Endothelial cell of umbilical vein (primary cell): ENCODE results near the gene SECTM1. TPM values are rescaled to one million over a fixed set of nuclear protein-coding genes. Genes with fewer than 3 reads are reported as not detected.

Experiments
- BruUV-seq: library from RNA; stranded (reverse); fragments of 400-500 nt; replicated peaks from 2 replicates; lab custom pipeline; 2021; lab: Mats Ljungman, UMichigan
- CTCF ChIA-PET: fragments of 300-600, 350-600 bp; sonication (Branson Sonifier 250); formaldehyde crosslinking; loops from one replicate; lab custom pipeline; 2021; ENCODE audit warnings: antibody characterized with exemption, inconsistent platforms; lab: Charles Lee
- POLR2A ChIA-PET: fragments of 300-600, 350-600 bp; sonication (Branson Sonifier 250); formaldehyde crosslinking; loops from one replicate; lab custom pipeline; 2021; ENCODE audit warnings: antibody characterized with exemption, inconsistent platforms; lab: Charles Lee
- DNase-seq: peaks from one replicate; pipeline ENCODE4 v3.0.0-alpha.2; 2011; ENCODE audit warnings: low read depth, low spot score
- FAIRE-seq: peaks from 2 replicates; lab custom pipeline; 2011; peaks lifted over from hg19 to GRCh38; lab: Jason Lieb, UNC
- H2AFZ ChIP-seq: 2 replicates; pipeline ENCODE4 v1.6.0; 2012; ENCODE audit warnings: low read depth, low read length, control low read depth, inconsistent platforms
- H3K27ac ChIP-seq: 2 replicates; pipeline ENCODE4 v1.5.1; 2011; ENCODE audit warnings: low read depth, mild to moderate bottlenecking, control low read depth, low read length, moderate library complexity; ENCODE audit not compliant: insufficient read depth
- H3K27me3 ChIP-seq, 2 experiments: 2 replicates each; pipeline versions ENCODE4 v1.6.0 to v1.6.1; 2011; ENCODE audit warnings: low read length in 2 of 2, mixed read lengths in 1 of 2; ENCODE audit not compliant: control insufficient read depth in 2 of 2, insufficient read depth in 2 of 2
- H3K36me3 ChIP-seq, 2 experiments: 2 replicates in 1 of 2; 3 replicates in 1 of 2; pipeline ENCODE4 v1.5.1; 2011; ENCODE audit warnings: low read length in 2 of 2, mild to moderate bottlenecking in 1 of 2, moderate library complexity in 1 of 2; ENCODE audit not compliant: control insufficient read depth in 2 of 2, insufficient read depth in 2 of 2; ENCODE audit errors: extremely low read depth in 1 of 2
- H3K4me1 ChIP-seq: 3 replicates; pipeline ENCODE4 v1.5.1; 2011; ENCODE audit warnings: mild to moderate bottlenecking, low read length; ENCODE audit not compliant: control insufficient read depth, insufficient read depth; ENCODE audit errors: extremely low read depth
- H3K4me2 ChIP-seq: 2 replicates; pipeline ENCODE4 v1.6.1; 2011; ENCODE audit warnings: low read length, control low read depth, mixed read lengths; ENCODE audit not compliant: insufficient read depth
- H3K4me3 ChIP-seq, 3 experiments: fragments of 200-600 bp in 1 of 3; sonication (generic), shearing (Covaris generic) in 1 of 3; replicated peaks in 1 of 3; 2 replicates each; pipeline ENCODE4 v1.5.1; 2011 to 2016; ENCODE audit warnings: control low read depth in 3 of 3, low read length in 3 of 3, mild to moderate bottlenecking in 2 of 3, inconsistent platforms in 1 of 3, low read depth in 1 of 3, moderate library complexity in 1 of 3; ENCODE audit not compliant: insufficient read depth in 1 of 3
- H3K79me2 ChIP-seq: 2 replicates; pipeline ENCODE4 v1.6.0; 2012; ENCODE audit warnings: low read length, inconsistent platforms; ENCODE audit not compliant: control insufficient read depth, insufficient read depth
- H3K9ac ChIP-seq: replicated peaks from 2 replicates; pipeline ENCODE3; 2011; ENCODE audit warnings: low read length, control low read depth; ENCODE audit not compliant: insufficient read depth; ENCODE audit errors: extremely low read depth
- H3K9me1 ChIP-seq: replicated peaks from 3 replicates; pipeline ENCODE4 v1.6.0; 2011; ENCODE audit warnings: mild to moderate bottlenecking, low read length; ENCODE audit not compliant: control insufficient read depth, insufficient read depth; ENCODE audit errors: extremely low read depth
- H3K9me3 ChIP-seq: replicated peaks from 2 replicates; pipeline ENCODE4 v1.5.1; 2012; ENCODE audit warnings: low read length, inconsistent platforms; ENCODE audit not compliant: control insufficient read depth, insufficient read depth
- H4K20me1 ChIP-seq: replicated peaks from 2 replicates; pipeline ENCODE3; 2011; ENCODE audit warnings: mild to moderate bottlenecking, low read length; ENCODE audit not compliant: control insufficient read depth, insufficient read depth; ENCODE audit errors: extremely low read depth
- EZH2 ChIP-seq: IDR thresholded peaks from 2 replicates; pipeline ENCODE4 v1.6.1; 2012; ENCODE audit warnings: borderline replicate concordance, low read depth, mild to moderate bottlenecking, moderate library complexity, low read length, inconsistent platforms; ENCODE audit not compliant: severe bottlenecking
- FOS ChIP-seq: IDR thresholded peaks from 2 replicates; pipeline ENCODE4 v1.6.1; 2011; ENCODE audit warnings: mild to moderate bottlenecking, low read length, moderate library complexity, borderline replicate concordance; ENCODE audit not compliant: insufficient read depth
- GATA2 ChIP-seq: IDR thresholded peaks from 2 replicates; pipeline ENCODE4 v1.7.0; 2011; ENCODE audit warnings: low read depth, mild to moderate bottlenecking, moderate library complexity, mixed read lengths, low read length; ENCODE audit not compliant: insufficient read length, insufficient read depth
- JUN ChIP-seq: IDR thresholded peaks from 2 replicates; pipeline ENCODE4 v1.6.1; 2011; ENCODE audit warnings: borderline replicate concordance, low read depth; ENCODE audit not compliant: insufficient read length, insufficient read depth
- MYC ChIP-seq: IDR thresholded peaks from one replicate; pipeline ENCODE4 v1.6.1; 2011; ENCODE audit warnings: mild to moderate bottlenecking, low read depth, low read length
- POLR2A ChIP-seq: IDR thresholded peaks from 2 replicates; pipeline ENCODE4 v1.6.1; 2012; ENCODE audit warnings: low read depth, mild to moderate bottlenecking, control low read depth, low read length
- POLR2AphosphoS5 ChIP-seq: IDR thresholded peaks from 2 replicates; pipeline ENCODE4 v1.6.1; 2012; ENCODE audit warnings: low read depth, mild to moderate bottlenecking, control low read depth, low read length, moderate library complexity; ENCODE audit not compliant: insufficient read depth
- dilution Hi-C: fragments of 300-500 bp; cut with MboI; formaldehyde crosslinking; loops from one replicate; pipeline ENCODE4 v1.15.0; 2019; ENCODE audit warnings: low sequenced_read_pairs; ENCODE audit not compliant: extremely low pct_ligation_motif_present
- intact Hi-C: fragments of 100-400 bp; cut with micrococcal nuclease; formaldehyde crosslinking; loops from one replicate; pipeline ENCODE4 v1.10.0; 2022
- polyA plus RNA-seq, 4 experiments: library from polyadenylated mRNA; depleted of rRNA in 3 of 4; stranded (reverse) in 3 of 4; unstranded in 1 of 4; fragments of >200 nt; gene quantifications; 2 replicates each; pipeline versions ENCODE4 v1.2.1 to v1.2.3, GENCODE V29; 2011 to 2012; ENCODE audit warnings: missing spikeins in 1 of 4
- total RNA-seq: library from RNA; stranded (reverse); gene quantifications from 2 replicates; pipeline ENCODE4 v1.2.3, GENCODE V29; 2021
- TF ChIP-seq, protein P1 (sequence below): IDR thresholded peaks from 2 replicates; pipeline ENCODE4 v1.6.1; 2011; ENCODE audit not compliant: insufficient read depth, insufficient read length
- TF ChIP-seq, protein P2 (sequence below), 2 donors: IDR thresholded peaks; 1 replicate in 1 of 2; 2 replicates in 1 of 2; pipeline ENCODE4 v1.5.1; 2011; ENCODE audit warnings: low read length in 2 of 2, mild to moderate bottlenecking in 2 of 2, moderate library complexity in 2 of 2, control low read depth in 1 of 2, inconsistent platforms in 1 of 2, low read depth in 1 of 2; ENCODE audit not compliant: insufficient read depth in 1 of 2; ENCODE audit errors: extremely low read depth in 1 of 2

Gene SECTM1
- total and polyA plus RNA-seq, 2 donors (not counting 3 experiments of a cell fraction or from before 2014, with no cell fraction given) = 1.9 to 2.3 TPM

DNA sequence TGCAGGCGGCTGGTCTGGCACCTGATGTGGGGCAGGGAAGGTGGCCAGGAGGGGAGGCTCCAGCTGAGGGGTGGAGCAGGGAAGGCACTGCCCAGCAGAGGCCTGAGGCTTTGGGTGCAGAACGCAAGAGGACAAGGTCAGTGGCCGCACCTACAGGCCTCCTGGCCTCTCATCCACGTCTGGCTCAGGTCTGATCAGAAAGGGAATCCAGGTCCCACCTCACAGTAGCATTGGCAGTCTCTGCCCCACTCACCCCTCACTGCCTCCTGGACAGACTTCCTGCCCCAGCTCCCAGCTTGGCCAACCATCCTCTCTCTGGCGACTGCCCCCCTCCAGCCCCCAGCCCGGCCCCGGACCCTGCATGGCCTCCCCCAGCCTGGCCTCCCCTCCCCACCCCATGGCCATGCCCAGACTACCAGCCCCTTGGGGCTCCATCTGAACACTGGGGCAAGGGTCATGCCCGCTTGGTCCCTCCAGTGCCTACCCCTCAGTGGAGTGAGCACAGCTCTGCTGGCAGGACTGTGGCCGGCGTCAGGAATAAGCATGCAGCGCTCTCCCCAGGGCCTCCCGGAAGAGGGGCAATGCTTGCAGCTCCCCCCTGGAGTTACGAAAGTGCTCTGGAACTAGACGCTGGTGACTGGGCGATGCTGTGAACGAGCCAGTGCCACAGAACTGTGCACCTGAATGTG, 42.6 kb upstream of the SECTM1 start:
- no peak for TF ChIP-seq POLR2A
- TF ChIP-seq, protein P1, sequence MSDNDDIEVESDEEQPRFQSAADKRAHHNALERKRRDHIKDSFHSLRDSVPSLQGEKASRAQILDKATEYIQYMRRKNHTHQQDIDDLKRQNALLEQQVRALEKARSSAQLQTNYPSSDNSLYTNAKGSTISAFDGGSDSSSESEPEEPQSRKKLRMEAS = no peak
- no peak for TF ChIP-seq EZH2
- TF ChIP-seq, protein P2, sequence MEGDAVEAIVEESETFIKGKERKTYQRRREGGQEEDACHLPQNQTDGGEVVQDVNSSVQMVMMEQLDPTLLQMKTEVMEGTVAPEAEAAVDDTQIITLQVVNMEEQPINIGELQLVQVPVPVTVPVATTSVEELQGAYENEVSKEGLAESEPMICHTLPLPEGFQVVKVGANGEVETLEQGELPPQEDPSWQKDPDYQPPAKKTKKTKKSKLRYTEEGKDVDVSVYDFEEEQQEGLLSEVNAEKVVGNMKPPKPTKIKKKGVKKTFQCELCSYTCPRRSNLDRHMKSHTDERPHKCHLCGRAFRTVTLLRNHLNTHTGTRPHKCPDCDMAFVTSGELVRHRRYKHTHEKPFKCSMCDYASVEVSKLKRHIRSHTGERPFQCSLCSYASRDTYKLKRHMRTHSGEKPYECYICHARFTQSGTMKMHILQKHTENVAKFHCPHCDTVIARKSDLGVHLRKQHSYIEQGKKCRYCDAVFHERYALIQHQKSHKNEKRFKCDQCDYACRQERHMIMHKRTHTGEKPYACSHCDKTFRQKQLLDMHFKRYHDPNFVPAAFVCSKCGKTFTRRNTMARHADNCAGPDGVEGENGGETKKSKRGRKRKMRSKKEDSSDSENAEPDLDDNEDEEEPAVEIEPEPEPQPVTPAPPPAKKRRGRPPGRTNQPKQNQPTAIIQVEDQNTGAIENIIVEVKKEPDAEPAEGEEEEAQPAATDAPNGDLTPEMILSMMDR (IDR thresholded peaks at IDR 0.05; ENCODE audit: extremely low read depth in 1 of 2, insufficient read depth in 1 of 2, low read depth in 1 of 2, low read length in 2 of 2) = no peak
- TF ChIP-seq FOS = no peak
- no peak for TF ChIP-seq JUN
- TF ChIP-seq MYC = no peak
- TF ChIP-seq POLR2AphosphoS5 = no peak
- TF ChIP-seq GATA2 = no peak
- no peaks in the 10 kb centered on the region for H4K20me1 ChIP-seq
- no peaks in the 10 kb centered on the region for H3K4me1 ChIP-seq
- no peak for DNase-seq
- FAIRE-seq = no peak
- CTCF ChIA-PET = no interaction called here
- no peaks in the 10 kb centered on the region for H3K36me3 ChIP-seq
- BruUV-seq = no TSS peak
- H3K4me3 ChIP-seq = no peak overlapping the region
- intact Hi-C loops (no loop called here), dilution Hi-C loops (no loop called here)
- no peak overlapping the region for H3K27ac ChIP-seq
- H2AFZ ChIP-seq = no peak overlapping the region
- no peak overlapping the region for H3K9ac ChIP-seq
- POLR2A ChIA-PET = no interaction called here
- H3K9me3 ChIP-seq = no peaks in the 10 kb centered on the region
- H3K79me2 ChIP-seq = no peaks in the 10 kb centered on the region
- peaks cover 19 to 21% of the 10 kb centered on the region in 2 experiments for H3K27me3 ChIP-seq
- H3K9me1 ChIP-seq = no peaks in the 10 kb centered on the region
- no peak overlapping the region for H3K4me2 ChIP-seq
